Measurements from ENCODE around the gene CD3E. TPM values are rescaled to one million over a fixed set of nuclear protein-coding genes. Genes with fewer than 3 reads are reported as not detected.

CD3E gene
- total RNA-seq, 2 donors from 2014 or later, result 0.99 to 3.1 TPM

- ATAC-seq, result no peak
- WGBS, 2 donors, result 10 to 82% methylated on average over 1 of the region's 1 CpG
- intact Hi-C loops (cut with DNase I), result loop anchor here (5.0 kb wide), 2 partner anchors 85 to 140 kb away; no protein-coding TSS in a partner anchor
These were observed 17.5 kb upstream of the CD3E start for GRCh38 chr11:118287006-118287405.

GRCh38 chr11:118289401-118289800 lies 15.1 kb upstream of the CD3E start:
- intact Hi-C loops (cut with DNase I), result loop anchor here (5.0 kb wide), 2 partner anchors 87 to 142 kb away; no protein-coding TSS in a partner anchor
- Histone ChIP-seq H3K36me3 (replicated peaks in 1 of 2; ENCODE audit: insufficient read depth in 1 of 2, low read depth in 2 of 2) (no peaks in the 10 kb centered on the region), H3K27me3 (no peaks in the 10 kb centered on the region), H3K27ac (no peak overlapping the region), H3K9me3 (no peaks in the 10 kb centered on the region), H3K4me1 (no peaks in the 10 kb centered on the region), H3K4me3 (no peak overlapping the region)
- ATAC-seq (no peak), DNase-seq (no peak)
- no peak for TF ChIP-seq POLR2A (IDR thresholded peaks at IDR 0.05)
- no peak for TF ChIP-seq CTCF (IDR thresholded peaks at IDR 0.05)

More at GRCh38 chr11:118287006-118287405, 17.5 kb upstream of the CD3E start:
- TF ChIP-seq CTCF (IDR thresholded peaks at IDR 0.05) (no peak), POLR2A (IDR thresholded peaks at IDR 0.05) (no peak)
- H3K36me3 ChIP-seq (replicated peaks in 1 of 2; ENCODE audit: insufficient read depth in 1 of 2, low read depth in 2 of 2), result no peaks in the 10 kb centered on the region
- no peak overlapping the region for H3K4me3 ChIP-seq
- H3K27me3 ChIP-seq, result no peaks in the 10 kb centered on the region
- H3K27ac ChIP-seq, result no peak overlapping the region
- H3K4me1 ChIP-seq, result no peaks in the 10 kb centered on the region
- no peaks in the 10 kb centered on the region for H3K9me3 ChIP-seq
- DNase-seq, result no peak

GRCh38 chr11:118290923-118291322 lies 13.6 kb upstream of the CD3E start:
- no peak overlapping the region for H3K27ac ChIP-seq
- H3K4me3 ChIP-seq, result no peak overlapping the region
- no peaks in the 10 kb centered on the region for H3K9me3 ChIP-seq
- intact Hi-C loops (cut with DNase I), result no loop called here
- WGBS, 2 donors, result 4 to 13% methylated on average over 6 to 9 of the region's 9 CpGs
- TF ChIP-seq POLR2A (IDR thresholded peaks at IDR 0.05) (no peak), CTCF (IDR thresholded peaks at IDR 0.05) (peak; percentile 29 to 87 (median 76))
- H3K36me3 ChIP-seq (replicated peaks in 1 of 2; ENCODE audit: insufficient read depth in 1 of 2, low read depth in 2 of 2), result no peaks in the 10 kb centered on the region
- peak; percentile 88 for ATAC-seq
- H3K27me3 ChIP-seq, result no peaks in the 10 kb centered on the region
- peak; percentile 56 to 73 (median 63) for DNase-seq
- H3K4me1 ChIP-seq, result peaks cover 6% of the 10 kb centered on the region

GRCh38 chr11:118291477-118292135 lies 12.9 kb upstream of the CD3E start:
- peaks cover 12% of the 10 kb centered on the region for H3K4me1 ChIP-seq
- H3K9me3 ChIP-seq, result no peaks in the 10 kb centered on the region
- no peaks in the 10 kb centered on the region for H3K36me3 ChIP-seq (replicated peaks in 1 of 2; ENCODE audit: insufficient read depth in 1 of 2, low read depth in 2 of 2)
- DNase-seq, result no peak
- WGBS, 2 donors, result 45 to 53% methylated on average over 9 of the region's 9 CpGs
- no peak overlapping the region for H3K4me3 ChIP-seq
- H3K27me3 ChIP-seq, result no peaks in the 10 kb centered on the region
- H3K27ac ChIP-seq, result no peak overlapping the region
- intact Hi-C loops (cut with DNase I), result no loop called here
- ATAC-seq, result no peak
- TF ChIP-seq POLR2A (IDR thresholded peaks at IDR 0.05) (no peak), CTCF (IDR thresholded peaks at IDR 0.05) (no peak)

GRCh38 chr11:118294053-118294452 lies 10.5 kb upstream of the CD3E start:
- Histone ChIP-seq H3K4me1 (peaks cover 12% of the 10 kb centered on the region), H3K27ac (no peak overlapping the region), H3K9me3 (no peaks in the 10 kb centered on the region), H3K4me3 (no peak overlapping the region), H3K36me3 (replicated peaks in 1 of 2; ENCODE audit: insufficient read depth in 1 of 2, low read depth in 2 of 2) (no peaks in the 10 kb centered on the region), H3K27me3 (no peaks in the 10 kb centered on the region)
- DNase-seq (no peak), ATAC-seq (no peak)
- TF ChIP-seq CTCF (IDR thresholded peaks at IDR 0.05) (no peak), POLR2A (IDR thresholded peaks at IDR 0.05) (no peak)
- intact Hi-C loops (cut with DNase I), result no loop called here
- WGBS, 2 donors, result 86% methylated on average over 2 of the region's 2 CpGs

Measured in body of pancreas (tissue), 4 donors.